Endothelial cell of umbilical vein (primary cell): ENCODE results near the gene IVD. TPM values are rescaled to one million over a fixed set of nuclear protein-coding genes. Genes with fewer than 3 reads are reported as not detected.

Source experiments
- BruUV-seq: library from RNA; stranded (reverse); fragments of 400-500 nt; replicated peaks from 2 replicates; lab custom pipeline; 2021; lab: Mats Ljungman, UMichigan
- CTCF ChIA-PET: fragments of 300-600, 350-600 bp; sonication (Branson Sonifier 250); formaldehyde crosslinking; loops from one replicate; lab custom pipeline; 2021; ENCODE audit warnings: antibody characterized with exemption, inconsistent platforms; lab: Charles Lee
- POLR2A ChIA-PET: fragments of 300-600, 350-600 bp; sonication (Branson Sonifier 250); formaldehyde crosslinking; loops from one replicate; lab custom pipeline; 2021; ENCODE audit warnings: antibody characterized with exemption, inconsistent platforms; lab: Charles Lee
- DNase-seq: peaks from one replicate; pipeline ENCODE4 v3.0.0-alpha.2; 2011; ENCODE audit warnings: low read depth, low spot score
- FAIRE-seq: peaks from 2 replicates; lab custom pipeline; 2011; peaks lifted over from hg19 to GRCh38; lab: Jason Lieb, UNC
- H2AFZ ChIP-seq: 2 replicates; pipeline ENCODE4 v1.6.0; 2012; ENCODE audit warnings: low read depth, low read length, control low read depth, inconsistent platforms
- H3K27ac ChIP-seq: 2 replicates; pipeline ENCODE4 v1.5.1; 2011; ENCODE audit warnings: low read depth, mild to moderate bottlenecking, control low read depth, low read length, moderate library complexity; ENCODE audit not compliant: insufficient read depth
- H3K27me3 ChIP-seq, 2 experiments: 2 replicates each; pipeline versions ENCODE4 v1.6.0 to v1.6.1; 2011; ENCODE audit warnings: low read length in 2 of 2, mixed read lengths in 1 of 2; ENCODE audit not compliant: control insufficient read depth in 2 of 2, insufficient read depth in 2 of 2
- H3K36me3 ChIP-seq, 2 experiments: 2 replicates in 1 of 2; 3 replicates in 1 of 2; pipeline ENCODE4 v1.5.1; 2011; ENCODE audit warnings: low read length in 2 of 2, mild to moderate bottlenecking in 1 of 2, moderate library complexity in 1 of 2; ENCODE audit not compliant: control insufficient read depth in 2 of 2, insufficient read depth in 2 of 2; ENCODE audit errors: extremely low read depth in 1 of 2
- H3K4me1 ChIP-seq: 3 replicates; pipeline ENCODE4 v1.5.1; 2011; ENCODE audit warnings: mild to moderate bottlenecking, low read length; ENCODE audit not compliant: control insufficient read depth, insufficient read depth; ENCODE audit errors: extremely low read depth
- H3K4me2 ChIP-seq: 2 replicates; pipeline ENCODE4 v1.6.1; 2011; ENCODE audit warnings: low read length, control low read depth, mixed read lengths; ENCODE audit not compliant: insufficient read depth
- H3K4me3 ChIP-seq, 3 experiments: fragments of 200-600 bp in 1 of 3; sonication (generic), shearing (Covaris generic) in 1 of 3; replicated peaks in 1 of 3; 2 replicates each; pipeline ENCODE4 v1.5.1; 2011 to 2016; ENCODE audit warnings: control low read depth in 3 of 3, low read length in 3 of 3, mild to moderate bottlenecking in 2 of 3, inconsistent platforms in 1 of 3, low read depth in 1 of 3, moderate library complexity in 1 of 3; ENCODE audit not compliant: insufficient read depth in 1 of 3
- H3K79me2 ChIP-seq: 2 replicates; pipeline ENCODE4 v1.6.0; 2012; ENCODE audit warnings: low read length, inconsistent platforms; ENCODE audit not compliant: control insufficient read depth, insufficient read depth
- H3K9ac ChIP-seq: replicated peaks from 2 replicates; pipeline ENCODE3; 2011; ENCODE audit warnings: low read length, control low read depth; ENCODE audit not compliant: insufficient read depth; ENCODE audit errors: extremely low read depth
- H3K9me1 ChIP-seq: replicated peaks from 3 replicates; pipeline ENCODE4 v1.6.0; 2011; ENCODE audit warnings: mild to moderate bottlenecking, low read length; ENCODE audit not compliant: control insufficient read depth, insufficient read depth; ENCODE audit errors: extremely low read depth
- H3K9me3 ChIP-seq: replicated peaks from 2 replicates; pipeline ENCODE4 v1.5.1; 2012; ENCODE audit warnings: low read length, inconsistent platforms; ENCODE audit not compliant: control insufficient read depth, insufficient read depth
- H4K20me1 ChIP-seq: replicated peaks from 2 replicates; pipeline ENCODE3; 2011; ENCODE audit warnings: mild to moderate bottlenecking, low read length; ENCODE audit not compliant: control insufficient read depth, insufficient read depth; ENCODE audit errors: extremely low read depth
- CTCF ChIP-seq, 2 donors: IDR thresholded peaks; 1 replicate in 1 of 2; 2 replicates in 1 of 2; pipeline ENCODE4 v1.5.1; 2011; ENCODE audit warnings: low read length in 2 of 2, mild to moderate bottlenecking in 2 of 2, moderate library complexity in 2 of 2, control low read depth in 1 of 2, inconsistent platforms in 1 of 2, low read depth in 1 of 2; ENCODE audit not compliant: insufficient read depth in 1 of 2; ENCODE audit errors: extremely low read depth in 1 of 2
- EZH2 ChIP-seq: IDR thresholded peaks from 2 replicates; pipeline ENCODE4 v1.6.1; 2012; ENCODE audit warnings: borderline replicate concordance, low read depth, mild to moderate bottlenecking, moderate library complexity, low read length, inconsistent platforms; ENCODE audit not compliant: severe bottlenecking
- FOS ChIP-seq: IDR thresholded peaks from 2 replicates; pipeline ENCODE4 v1.6.1; 2011; ENCODE audit warnings: mild to moderate bottlenecking, low read length, moderate library complexity, borderline replicate concordance; ENCODE audit not compliant: insufficient read depth
- GATA2 ChIP-seq: IDR thresholded peaks from 2 replicates; pipeline ENCODE4 v1.7.0; 2011; ENCODE audit warnings: low read depth, mild to moderate bottlenecking, moderate library complexity, mixed read lengths, low read length; ENCODE audit not compliant: insufficient read length, insufficient read depth
- JUN ChIP-seq: IDR thresholded peaks from 2 replicates; pipeline ENCODE4 v1.6.1; 2011; ENCODE audit warnings: borderline replicate concordance, low read depth; ENCODE audit not compliant: insufficient read length, insufficient read depth
- MAX ChIP-seq: IDR thresholded peaks from 2 replicates; pipeline ENCODE4 v1.6.1; 2011; ENCODE audit not compliant: insufficient read depth, insufficient read length
- MYC ChIP-seq: IDR thresholded peaks from one replicate; pipeline ENCODE4 v1.6.1; 2011; ENCODE audit warnings: mild to moderate bottlenecking, low read depth, low read length
- POLR2A ChIP-seq: IDR thresholded peaks from 2 replicates; pipeline ENCODE4 v1.6.1; 2012; ENCODE audit warnings: low read depth, mild to moderate bottlenecking, control low read depth, low read length
- POLR2AphosphoS5 ChIP-seq: IDR thresholded peaks from 2 replicates; pipeline ENCODE4 v1.6.1; 2012; ENCODE audit warnings: low read depth, mild to moderate bottlenecking, control low read depth, low read length, moderate library complexity; ENCODE audit not compliant: insufficient read depth
- dilution Hi-C: fragments of 300-500 bp; cut with MboI; formaldehyde crosslinking; loops from one replicate; pipeline ENCODE4 v1.15.0; 2019; ENCODE audit warnings: low sequenced_read_pairs; ENCODE audit not compliant: extremely low pct_ligation_motif_present
- intact Hi-C: fragments of 100-400 bp; cut with micrococcal nuclease; formaldehyde crosslinking; loops from one replicate; pipeline ENCODE4 v1.10.0; 2022
- polyA plus RNA-seq, 4 experiments: library from polyadenylated mRNA; depleted of rRNA in 3 of 4; stranded (reverse) in 3 of 4; unstranded in 1 of 4; fragments of >200 nt; gene quantifications; 2 replicates each; pipeline versions ENCODE4 v1.2.1 to v1.2.3, GENCODE V29; 2011 to 2012; ENCODE audit warnings: missing spikeins in 1 of 4
- total RNA-seq: library from RNA; stranded (reverse); gene quantifications from 2 replicates; pipeline ENCODE4 v1.2.3, GENCODE V29; 2021

IVD gene
- total and polyA plus RNA-seq, 2 donors (not counting 3 experiments of a cell fraction or from before 2014, with no cell fraction given), result 34.1 to 62.5 TPM

DNA sequence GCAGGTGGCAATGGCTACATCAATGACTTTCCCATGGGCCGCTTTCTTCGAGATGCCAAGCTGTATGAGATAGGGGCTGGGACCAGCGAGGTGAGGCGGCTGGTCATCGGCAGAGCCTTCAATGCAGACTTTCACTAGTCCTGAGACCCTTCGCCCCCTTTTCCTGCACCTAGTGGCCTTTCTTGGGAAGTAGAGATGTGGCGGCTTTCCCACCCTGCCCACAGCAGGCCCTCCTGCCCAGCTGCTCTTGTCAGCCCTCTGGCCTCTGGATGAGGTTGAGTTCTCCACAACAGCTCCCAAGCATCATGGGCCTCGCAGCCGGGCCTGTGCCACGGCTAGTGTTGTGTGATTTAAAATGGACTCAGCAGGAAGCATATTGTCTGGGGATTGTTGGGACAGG lies 12.5 kb downstream of the IVD start:
- no TSS peak for BruUV-seq
- TF ChIP-seq FOS, result no peak
- no peak for TF ChIP-seq MYC
- dilution Hi-C loops, result no loop called here
- intact Hi-C loops, result no loop called here
- H3K27ac ChIP-seq, result no peak overlapping the region
- H3K9me3 ChIP-seq, result no peaks in the 10 kb centered on the region
- H3K79me2 ChIP-seq, result no peaks in the 10 kb centered on the region
- no peak overlapping the region for H3K4me3 ChIP-seq
- H3K9me1 ChIP-seq, result no peaks in the 10 kb centered on the region
- H2AFZ ChIP-seq, result no peak overlapping the region
- peaks cover 12 to 25% of the 10 kb centered on the region in 2 experiments for H3K36me3 ChIP-seq
- no peaks in the 10 kb centered on the region for H4K20me1 ChIP-seq
- no peak for DNase-seq
- ChIA-PET POLR2A (no interaction called here), CTCF (interaction anchor here (1.5 to 1.7 kb wide), 2 partner anchors 53 to 74 kb away, joined by 3 to 5 read pairs; no protein-coding TSS in a partner anchor)
- FAIRE-seq, result no peak
- H3K4me1 ChIP-seq, result no peaks in the 10 kb centered on the region
- H3K4me2 ChIP-seq, result no peak overlapping the region
- H3K9ac ChIP-seq, result no peak overlapping the region
- no peaks in the 10 kb centered on the region for H3K27me3 ChIP-seq

GRCh38 chr15:40420071-40420713 lies 14.6 kb downstream of the IVD start:
- H3K9me3 ChIP-seq, result no peaks in the 10 kb centered on the region
- BruUV-seq, result TSS peak; percentile 13
- H3K27ac ChIP-seq, result no peak overlapping the region
- intact Hi-C loops (no loop called here), dilution Hi-C loops (no loop called here)
- DNase-seq (no peak), FAIRE-seq (no peak)
- no peaks in the 10 kb centered on the region for H3K79me2 ChIP-seq
- no peak for TF ChIP-seq CTCF (IDR thresholded peaks at IDR 0.05; ENCODE audit: extremely low read depth in 1 of 2, insufficient read depth in 1 of 2, low read depth in 1 of 2, low read length in 2 of 2)
- TF ChIP-seq GATA2, result no peak
- TF ChIP-seq JUN, result no peak
- no peak for TF ChIP-seq EZH2
- no peak for TF ChIP-seq POLR2A
- TF ChIP-seq FOS, result no peak
- TF ChIP-seq MYC, result no peak
- no peak for TF ChIP-seq MAX
- no peak for TF ChIP-seq POLR2AphosphoS5
- H4K20me1 ChIP-seq, result no peaks in the 10 kb centered on the region
- no peak overlapping the region for H3K4me3 ChIP-seq
- no peak overlapping the region for H3K4me2 ChIP-seq
- POLR2A ChIA-PET, result no interaction called here
- CTCF ChIA-PET, result interaction anchor here (0.8 to 6.9 kb wide), 12 partner anchors 15 to 141 kb away, joined by 3 to 113 read pairs (median 8); partner anchors contain the start of genes CCDC9B and IVD
- no peaks in the 10 kb centered on the region for H3K4me1 ChIP-seq
- H3K9ac ChIP-seq, result no peak overlapping the region
- H3K27me3 ChIP-seq, result no peaks in the 10 kb centered on the region
- peaks cover 4 to 13% of the 10 kb centered on the region in 2 experiments for H3K36me3 ChIP-seq
- no peak overlapping the region for H2AFZ ChIP-seq
- no peaks in the 10 kb centered on the region for H3K9me1 ChIP-seq
